HepG2 (cell line): ENCODE measurements around the gene GPR33. TPM values are rescaled to one million over a fixed set of nuclear protein-coding genes. Genes with fewer than 3 reads are reported as not detected.

Source experiments
- AGO1 ChIP-seq: fragments of 200-400 bp; formaldehyde crosslinking; IDR thresholded peaks from 2 replicates; pipeline ENCODE4 v1.6.1; 2017; ENCODE audit warnings: mild to moderate bottlenecking, low read depth, low read length, moderate library complexity; ENCODE audit not compliant: poor library complexity, severe bottlenecking
- BHLHE40 ChIP-seq: IDR thresholded peaks from 2 replicates; pipeline ENCODE4 v1.6.1; 2011; ENCODE audit warnings: low read length, improper control_type of control experiment
- CCAR2 ChIP-seq: fragments of 200-400 bp; formaldehyde crosslinking; optimal IDR thresholded peaks from 2 replicates; pipeline ENCODE3; 2018; ENCODE audit warnings: low read depth, mild to moderate bottlenecking, low read length, moderate library complexity
- HNRNPH1 ChIP-seq: fragments of 200-400 bp; formaldehyde crosslinking; optimal IDR thresholded peaks from 2 replicates; pipeline ENCODE3; 2017; ENCODE audit warnings: mild to moderate bottlenecking, low read depth, low read length
- PAWR ChIP-seq: sonication (generic); formaldehyde crosslinking; IDR thresholded peaks from 2 replicates; pipeline ENCODE4 v1.4.0; 2020; ENCODE audit warnings: missing genetic modification reagents, mild to moderate bottlenecking, borderline replicate concordance
- SMAD3 ChIP-seq: sonication (generic); formaldehyde crosslinking; IDR thresholded peaks from 2 replicates; pipeline ENCODE4 v1.4.0; 2020; ENCODE audit warnings: missing genetic modification reagents
- ZBTB42 ChIP-seq: sonication (generic); formaldehyde crosslinking; IDR thresholded peaks from 2 replicates; pipeline ENCODE4 v1.5.0; 2020; ENCODE audit warnings: mild to moderate bottlenecking, missing genetic modification reagents
- ZFYVE20 ChIP-seq: sonication (generic); formaldehyde crosslinking; IDR thresholded peaks from 2 replicates; pipeline ENCODE4 v1.8.0; 2023; ENCODE audit warnings: low read depth, mild to moderate bottlenecking, moderate library complexity, missing genetic modification reagents, borderline replicate concordance
- ZNF549 ChIP-seq: sonication (generic); formaldehyde crosslinking; IDR thresholded peaks from 2 replicates; pipeline ENCODE4 v1.5.0; 2020; ENCODE audit warnings: missing genetic modification reagents
- ZNF552 ChIP-seq: sonication (generic); formaldehyde crosslinking; IDR thresholded peaks from 2 replicates; pipeline ENCODE4 v1.9.0; 2022; ENCODE audit warnings: missing genetic modification reagents, mild to moderate bottlenecking, borderline replicate concordance
- ZNF567 ChIP-seq: sonication (generic); formaldehyde crosslinking; IDR thresholded peaks from 2 replicates; pipeline ENCODE4 v1.8.1; 2023; ENCODE audit warnings: mild to moderate bottlenecking, missing genetic modification reagents, borderline replicate concordance
- ZNF746 ChIP-seq: sonication (generic); formaldehyde crosslinking; IDR thresholded peaks from 2 replicates; pipeline ENCODE4 v1.8.0; 2022; ENCODE audit warnings: mild to moderate bottlenecking, missing genetic modification reagents
- polyA plus RNA-seq, 8 experiments: library from polyadenylated mRNA; depleted of rRNA in 3 of 8; stranded (reverse) in 7 of 8; unstranded in 1 of 8; fragments of >200 nt; fragmentation: Illumina TruSeq in 4 of 8; extraction: Trizol in 4 of 8; gene quantifications; 2 replicates each; pipeline versions ENCODE4 v1.2.1 to v1.2.3, GENCODE V29; 2011 to 2016; ENCODE audit warnings: low read depth in 4 of 8, missing spikeins in 1 of 8, mixed read lengths in 1 of 8; ENCODE audit not compliant: insufficient read depth in 1 of 8
- total RNA-seq, 5 experiments: library from RNA; depleted of rRNA; stranded (reverse); fragments of >200 nt; fragmentation: Illumina TruSeq; extraction: Trizol; gene quantifications; 2 replicates each; pipeline ENCODE4 v1.2.3, GENCODE V29; 2016; ENCODE audit warnings: low read depth in 1 of 5
- TF ChIP-seq, protein P1 (sequence below), 2 experiments: IDR thresholded peaks; 2 replicates each; pipeline ENCODE4 v1.6.1; 2011 to 2012; ENCODE audit warnings: low read length in 2 of 2, borderline replicate concordance in 1 of 2, low read depth in 1 of 2, mild to moderate bottlenecking in 1 of 2, moderate library complexity in 1 of 2
- TF ChIP-seq, protein P2 (sequence below): sonication (generic); formaldehyde crosslinking; IDR thresholded peaks from 2 replicates; pipeline ENCODE4 v1.5.1; 2020; ENCODE audit warnings: mild to moderate bottlenecking, missing genetic modification reagents, moderate library complexity
- TF ChIP-seq, protein P3 (sequence below): sonication (generic); formaldehyde crosslinking; IDR thresholded peaks from 2 replicates; pipeline ENCODE4 v1.8.0; 2022; ENCODE audit warnings: mild to moderate bottlenecking, missing genetic modification reagents; ENCODE audit not compliant: insufficient replicate concordance
- TF ChIP-seq, protein P4 (sequence below): sonication (generic); formaldehyde crosslinking; IDR thresholded peaks from 2 replicates; pipeline ENCODE4 v1.9.0; 2021; ENCODE audit warnings: missing genetic modification reagents, mild to moderate bottlenecking, borderline replicate concordance

The GPR33 gene
- total and polyA plus RNA-seq, 2 of the 13 experiments (the other 11 are each of a cell fraction or from before 2014, with no cell fraction given) = not detected

DNA sequence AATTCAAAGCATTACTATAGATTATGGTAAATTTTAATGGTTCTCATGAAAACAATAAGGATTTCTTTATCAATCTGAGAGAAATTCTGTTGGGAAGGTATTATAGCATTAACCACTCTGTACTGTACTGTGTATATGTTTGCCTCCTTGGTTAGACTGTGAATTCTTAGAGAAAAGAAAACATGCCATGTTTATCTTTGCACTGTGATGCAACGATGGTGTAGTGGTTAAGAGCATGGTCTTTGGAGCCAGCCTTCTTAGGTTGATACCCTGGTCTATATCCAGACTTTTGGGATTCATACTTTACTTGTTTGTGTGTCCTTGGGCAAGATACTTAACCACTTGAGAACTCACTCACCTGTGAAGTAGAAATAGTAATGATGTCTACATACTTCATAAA, 41.2 kb upstream of the GPR33 start (continued):
- TF ChIP-seq, protein P1, sequence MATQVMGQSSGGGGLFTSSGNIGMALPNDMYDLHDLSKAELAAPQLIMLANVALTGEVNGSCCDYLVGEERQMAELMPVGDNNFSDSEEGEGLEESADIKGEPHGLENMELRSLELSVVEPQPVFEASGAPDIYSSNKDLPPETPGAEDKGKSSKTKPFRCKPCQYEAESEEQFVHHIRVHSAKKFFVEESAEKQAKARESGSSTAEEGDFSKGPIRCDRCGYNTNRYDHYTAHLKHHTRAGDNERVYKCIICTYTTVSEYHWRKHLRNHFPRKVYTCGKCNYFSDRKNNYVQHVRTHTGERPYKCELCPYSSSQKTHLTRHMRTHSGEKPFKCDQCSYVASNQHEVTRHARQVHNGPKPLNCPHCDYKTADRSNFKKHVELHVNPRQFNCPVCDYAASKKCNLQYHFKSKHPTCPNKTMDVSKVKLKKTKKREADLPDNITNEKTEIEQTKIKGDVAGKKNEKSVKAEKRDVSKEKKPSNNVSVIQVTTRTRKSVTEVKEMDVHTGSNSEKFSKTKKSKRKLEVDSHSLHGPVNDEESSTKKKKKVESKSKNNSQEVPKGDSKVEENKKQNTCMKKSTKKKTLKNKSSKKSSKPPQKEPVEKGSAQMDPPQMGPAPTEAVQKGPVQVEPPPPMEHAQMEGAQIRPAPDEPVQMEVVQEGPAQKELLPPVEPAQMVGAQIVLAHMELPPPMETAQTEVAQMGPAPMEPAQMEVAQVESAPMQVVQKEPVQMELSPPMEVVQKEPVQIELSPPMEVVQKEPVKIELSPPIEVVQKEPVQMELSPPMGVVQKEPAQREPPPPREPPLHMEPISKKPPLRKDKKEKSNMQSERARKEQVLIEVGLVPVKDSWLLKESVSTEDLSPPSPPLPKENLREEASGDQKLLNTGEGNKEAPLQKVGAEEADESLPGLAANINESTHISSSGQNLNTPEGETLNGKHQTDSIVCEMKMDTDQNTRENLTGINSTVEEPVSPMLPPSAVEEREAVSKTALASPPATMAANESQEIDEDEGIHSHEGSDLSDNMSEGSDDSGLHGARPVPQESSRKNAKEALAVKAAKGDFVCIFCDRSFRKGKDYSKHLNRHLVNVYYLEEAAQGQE (IDR thresholded peaks at IDR 0.05; ENCODE audit: borderline replicate concordance in 1 of 2, low read depth in 1 of 2, low read length in 2 of 2) = no peak
- TF ChIP-seq, protein P2, sequence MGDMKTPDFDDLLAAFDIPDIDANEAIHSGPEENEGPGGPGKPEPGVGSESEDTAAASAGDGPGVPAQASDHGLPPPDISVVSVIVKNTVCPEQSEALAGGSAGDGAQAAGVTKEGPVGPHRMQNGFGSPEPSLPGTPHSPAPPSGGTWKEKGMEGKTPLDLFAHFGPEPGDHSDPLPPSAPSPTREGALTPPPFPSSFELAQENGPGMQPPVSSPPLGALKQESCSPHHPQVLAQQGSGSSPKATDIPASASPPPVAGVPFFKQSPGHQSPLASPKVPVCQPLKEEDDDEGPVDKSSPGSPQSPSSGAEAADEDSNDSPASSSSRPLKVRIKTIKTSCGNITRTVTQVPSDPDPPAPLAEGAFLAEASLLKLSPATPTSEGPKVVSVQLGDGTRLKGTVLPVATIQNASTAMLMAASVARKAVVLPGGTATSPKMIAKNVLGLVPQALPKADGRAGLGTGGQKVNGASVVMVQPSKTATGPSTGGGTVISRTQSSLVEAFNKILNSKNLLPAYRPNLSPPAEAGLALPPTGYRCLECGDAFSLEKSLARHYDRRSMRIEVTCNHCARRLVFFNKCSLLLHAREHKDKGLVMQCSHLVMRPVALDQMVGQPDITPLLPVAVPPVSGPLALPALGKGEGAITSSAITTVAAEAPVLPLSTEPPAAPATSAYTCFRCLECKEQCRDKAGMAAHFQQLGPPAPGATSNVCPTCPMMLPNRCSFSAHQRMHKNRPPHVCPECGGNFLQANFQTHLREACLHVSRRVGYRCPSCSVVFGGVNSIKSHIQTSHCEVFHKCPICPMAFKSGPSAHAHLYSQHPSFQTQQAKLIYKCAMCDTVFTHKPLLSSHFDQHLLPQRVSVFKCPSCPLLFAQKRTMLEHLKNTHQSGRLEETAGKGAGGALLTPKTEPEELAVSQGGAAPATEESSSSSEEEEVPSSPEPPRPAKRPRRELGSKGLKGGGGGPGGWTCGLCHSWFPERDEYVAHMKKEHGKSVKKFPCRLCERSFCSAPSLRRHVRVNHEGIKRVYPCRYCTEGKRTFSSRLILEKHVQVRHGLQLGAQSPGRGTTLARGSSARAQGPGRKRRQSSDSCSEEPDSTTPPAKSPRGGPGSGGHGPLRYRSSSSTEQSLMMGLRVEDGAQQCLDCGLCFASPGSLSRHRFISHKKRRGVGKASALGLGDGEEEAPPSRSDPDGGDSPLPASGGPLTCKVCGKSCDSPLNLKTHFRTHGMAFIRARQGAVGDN (CRISPR knock-in tag) = no peak
- TF ChIP-seq, protein P3, sequence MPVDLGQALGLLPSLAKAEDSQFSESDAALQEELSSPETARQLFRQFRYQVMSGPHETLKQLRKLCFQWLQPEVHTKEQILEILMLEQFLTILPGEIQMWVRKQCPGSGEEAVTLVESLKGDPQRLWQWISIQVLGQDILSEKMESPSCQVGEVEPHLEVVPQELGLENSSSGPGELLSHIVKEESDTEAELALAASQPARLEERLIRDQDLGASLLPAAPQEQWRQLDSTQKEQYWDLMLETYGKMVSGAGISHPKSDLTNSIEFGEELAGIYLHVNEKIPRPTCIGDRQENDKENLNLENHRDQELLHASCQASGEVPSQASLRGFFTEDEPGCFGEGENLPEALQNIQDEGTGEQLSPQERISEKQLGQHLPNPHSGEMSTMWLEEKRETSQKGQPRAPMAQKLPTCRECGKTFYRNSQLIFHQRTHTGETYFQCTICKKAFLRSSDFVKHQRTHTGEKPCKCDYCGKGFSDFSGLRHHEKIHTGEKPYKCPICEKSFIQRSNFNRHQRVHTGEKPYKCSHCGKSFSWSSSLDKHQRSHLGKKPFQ (CRISPR knock-in tag) = no peak
- TF ChIP-seq ZNF549 (CRISPR knock-in tag) (no peak), ZFYVE20 (CRISPR knock-in tag) (no peak), BHLHE40 (no peak), ZBTB42 (CRISPR knock-in tag) (no peak), ZNF552 (no peak), SMAD3 (CRISPR knock-in tag) (no peak), ZNF567 (CRISPR knock-in tag) (no peak), ZNF746 (no peak), CCAR2 (no peak), AGO1 (no peak), PAWR (no peak), HNRNPH1 (no peak)
- TF ChIP-seq, protein P4, sequence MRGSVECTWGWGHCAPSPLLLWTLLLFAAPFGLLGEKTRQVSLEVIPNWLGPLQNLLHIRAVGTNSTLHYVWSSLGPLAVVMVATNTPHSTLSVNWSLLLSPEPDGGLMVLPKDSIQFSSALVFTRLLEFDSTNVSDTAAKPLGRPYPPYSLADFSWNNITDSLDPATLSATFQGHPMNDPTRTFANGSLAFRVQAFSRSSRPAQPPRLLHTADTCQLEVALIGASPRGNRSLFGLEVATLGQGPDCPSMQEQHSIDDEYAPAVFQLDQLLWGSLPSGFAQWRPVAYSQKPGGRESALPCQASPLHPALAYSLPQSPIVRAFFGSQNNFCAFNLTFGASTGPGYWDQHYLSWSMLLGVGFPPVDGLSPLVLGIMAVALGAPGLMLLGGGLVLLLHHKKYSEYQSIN (CRISPR knock-in tag) = no peak
